H1 (cell line): Measurements from ENCODE around the gene HDAC9. TPM values are rescaled to one million over a fixed set of nuclear protein-coding genes. Genes with fewer than 3 reads are reported as not detected.

Experiments used
- CTCF ChIA-PET: fragments of 300-600 bp; sonication (Branson Sonifier 250); formaldehyde crosslinking; loops from one replicate; lab custom pipeline; 2021; ENCODE audit not compliant: partially characterized antibody; lab: Charles Lee
- POLR2A ChIA-PET: fragments of 300-600 bp; sonication (Branson Sonifier 250); formaldehyde crosslinking; loops from one replicate; lab custom pipeline; 2021; ENCODE audit warnings: inconsistent platforms; ENCODE audit not compliant: partially characterized antibody; lab: Charles Lee
- DNase-seq, 2 experiments: peaks; one replicate each; pipeline versions ENCODE4 v3.0.0 to v3.0.0-alpha.2; 2010 to 2022; ENCODE audit warnings: low spot score in 2 of 2, low read depth in 1 of 2, mixed read lengths in 1 of 2
- FAIRE-seq: peaks from 2 replicates; lab custom pipeline; 2011; peaks lifted over from hg19 to GRCh38; lab: Jason Lieb, UNC
- H2AFZ ChIP-seq: 2 replicates; pipeline ENCODE4 v1.8.1; 2012; ENCODE audit warnings: low read length, inconsistent platforms
- H2AK5ac ChIP-seq: 2 replicates; pipeline ENCODE4 v1.6.1; 2013; ENCODE audit warnings: low read depth, low read length
- H2BK120ac ChIP-seq: replicated peaks from 2 replicates; pipeline ENCODE3; 2013; ENCODE audit warnings: low read depth, low read length, inconsistent platforms
- H2BK12ac ChIP-seq: 2 replicates; pipeline ENCODE4 v1.6.1; 2013; ENCODE audit warnings: low read depth, low read length
- H2BK15ac ChIP-seq: 2 replicates; pipeline ENCODE4 v1.6.1; 2013; ENCODE audit warnings: low read length
- H2BK20ac ChIP-seq: 2 replicates; pipeline ENCODE4 v1.6.1; 2013; ENCODE audit warnings: low read length
- H2BK5ac ChIP-seq: 2 replicates; pipeline ENCODE4 v1.6.1; 2013; ENCODE audit warnings: low read depth, low read length
- H3K14ac ChIP-seq: 2 replicates; pipeline ENCODE4 v1.6.1; 2013; ENCODE audit warnings: inconsistent platforms; ENCODE audit not compliant: insufficient read length
- H3K18ac ChIP-seq: 2 replicates; pipeline ENCODE4 v1.6.1; 2013; ENCODE audit warnings: low read length; ENCODE audit errors: extremely low read depth
- H3K23ac ChIP-seq: 2 replicates; pipeline ENCODE4 v1.6.1; 2013; ENCODE audit warnings: inconsistent platforms; ENCODE audit not compliant: insufficient read length
- H3K23me2 ChIP-seq: 2 replicates; pipeline ENCODE4 v1.6.1; 2013; ENCODE audit warnings: low read depth, low read length
- H3K27ac ChIP-seq: 2 replicates; pipeline ENCODE4 v1.6.1; 2011; ENCODE audit warnings: low read depth, low read length, inconsistent platforms
- H3K27me3 ChIP-seq, 4 experiments: replicated peaks in 1 of 4; 1 replicate in 1 of 4; 2 replicates in 3 of 4; pipeline versions ENCODE4 v1.6.1 to v1.8.1; 2011 to 2013; ENCODE audit warnings: low read length in 3 of 4, mild to moderate bottlenecking in 3 of 4, inconsistent platforms in 2 of 4, mixed read lengths in 2 of 4, moderate library complexity in 1 of 4; ENCODE audit not compliant: control insufficient read depth in 3 of 4, insufficient read depth in 3 of 4; ENCODE audit errors: extremely low read depth in 1 of 4
- H3K36me3 ChIP-seq, 4 experiments: 2 replicates each; pipeline versions ENCODE4 v1.6.1 to v1.8.1; 2011 to 2013; ENCODE audit warnings: mild to moderate bottlenecking in 4 of 4, low read length in 3 of 4, moderate library complexity in 2 of 4, control low read depth in 1 of 4, inconsistent platforms in 1 of 4; ENCODE audit not compliant: insufficient read depth in 4 of 4, control insufficient read depth in 2 of 4
- H3K4ac ChIP-seq: replicated peaks from 2 replicates; pipeline ENCODE3; 2013; ENCODE audit warnings: low read length, low read depth, mixed read lengths, inconsistent platforms; ENCODE audit not compliant: insufficient read length
- H3K4me1 ChIP-seq, 4 experiments: replicated peaks in 1 of 4; 1 replicate in 1 of 4; 2 replicates in 3 of 4; pipeline versions ENCODE4 v1.6.1 to v1.8.1; 2011 to 2013; ENCODE audit warnings: low read length in 3 of 4, inconsistent platforms in 2 of 4, mixed read lengths in 1 of 4; ENCODE audit not compliant: insufficient read depth in 4 of 4, control insufficient read depth in 3 of 4
- H3K4me2 ChIP-seq, 2 experiments: 2 replicates each; pipeline versions ENCODE4 v1.6.1 to v1.8.1; 2011 to 2013; ENCODE audit warnings: low read depth in 2 of 2, low read length in 2 of 2, control low read depth in 1 of 2, inconsistent platforms in 1 of 2, mild to moderate bottlenecking in 1 of 2; ENCODE audit not compliant: insufficient read depth in 1 of 2
- H3K4me3 ChIP-seq, 4 experiments: fragments of 200-600, 300-600 bp in 1 of 4; sonication (generic), shearing (Covaris generic), sonication (Bioruptor Twin) in 1 of 4; 2 replicates each; pipeline versions ENCODE4 v1.5.1 to v1.8.1; 2011 to 2016; ENCODE audit warnings: low read length in 4 of 4, low read depth in 3 of 4, control low read depth in 2 of 4, inconsistent platforms in 2 of 4, mild to moderate bottlenecking in 2 of 4, mixed read lengths in 1 of 4, moderate library complexity in 1 of 4; ENCODE audit not compliant: insufficient read depth in 2 of 4; ENCODE audit errors: extremely low read depth in 1 of 4
- H3K56ac ChIP-seq: replicated peaks from 2 replicates; pipeline ENCODE3; 2013; ENCODE audit warnings: low read depth, mild to moderate bottlenecking, mixed read lengths, low read length, inconsistent platforms; ENCODE audit not compliant: insufficient read length
- H3K79me1 ChIP-seq: 2 replicates; pipeline ENCODE4 v1.6.1; 2013; ENCODE audit warnings: low read depth, low read length, control low read depth
- H3K79me2 ChIP-seq, 2 experiments: 2 replicates each; pipeline versions ENCODE4 v1.6.1 to v1.8.1; 2012 to 2013; ENCODE audit warnings: low read length in 2 of 2, mild to moderate bottlenecking in 2 of 2, inconsistent platforms in 1 of 2; ENCODE audit not compliant: insufficient read depth in 2 of 2, control insufficient read depth in 1 of 2
- H3K9ac ChIP-seq, 4 experiments: replicated peaks in 1 of 4; 1 replicate in 1 of 4; 2 replicates in 3 of 4; pipeline versions ENCODE4 v1.6.1 to v1.8.1; 2011 to 2013; ENCODE audit warnings: low read depth in 3 of 4, low read length in 3 of 4, control low read depth in 2 of 4, mild to moderate bottlenecking in 2 of 4, moderate library complexity in 2 of 4, inconsistent platforms in 1 of 4; ENCODE audit errors: extremely low read depth in 1 of 4
- H3K9me3 ChIP-seq, 2 experiments: 2 replicates each; pipeline versions ENCODE4 v1.6.1 to v1.8.1; 2012 to 2013; ENCODE audit warnings: mild to moderate bottlenecking in 2 of 2, moderate library complexity in 2 of 2, control low read depth in 1 of 2, inconsistent platforms in 1 of 2, low read depth in 1 of 2, low read length in 1 of 2, mixed read lengths in 1 of 2; ENCODE audit not compliant: insufficient read depth in 2 of 2
- H4K20me1 ChIP-seq, 2 experiments: replicated peaks in 1 of 2; 2 replicates each; pipeline versions ENCODE3 to v1.8.1; 2011 to 2013; ENCODE audit warnings: inconsistent platforms in 2 of 2, low read length in 2 of 2, mild to moderate bottlenecking in 1 of 2; ENCODE audit not compliant: insufficient read depth in 2 of 2, control insufficient read depth in 1 of 2
- H4K5ac ChIP-seq: 2 replicates; pipeline ENCODE4 v1.6.1; 2013; ENCODE audit warnings: low read length, low read depth, mixed read lengths, inconsistent platforms; ENCODE audit not compliant: insufficient read length
- H4K8ac ChIP-seq: 2 replicates; pipeline ENCODE4 v1.8.0; 2013; ENCODE audit warnings: mild to moderate bottlenecking, moderate library complexity, low read length, inconsistent platforms; ENCODE audit not compliant: insufficient read depth; ENCODE audit errors: extremely low read depth
- H4K91ac ChIP-seq: replicated peaks from 2 replicates; pipeline ENCODE3; 2013; ENCODE audit warnings: low read length, mixed read lengths, inconsistent platforms; ENCODE audit not compliant: insufficient read length
- BRCA1 ChIP-seq: IDR thresholded peaks from 2 replicates; pipeline ENCODE4 v1.6.1; 2012; ENCODE audit warnings: low read depth, low read length, improper control_type of control experiment
- CBX5 ChIP-seq: fragments of 300-800, 300-1000 bp; sonication (generic); IDR thresholded peaks from 2 replicates; pipeline ENCODE4 v1.7.1; 2016; ENCODE audit warnings: antibody characterized with exemption, low read length, low read depth
- NRF1 ChIP-seq: IDR thresholded peaks from 2 replicates; pipeline ENCODE4 v1.6.1; 2011; ENCODE audit warnings: mild to moderate bottlenecking, low read depth, low read length, improper control_type of control experiment
- ZNF274 ChIP-seq: IDR thresholded peaks from 2 replicates; pipeline ENCODE4 v1.7.0; 2012; ENCODE audit warnings: low read length, borderline replicate concordance; ENCODE audit errors: extremely low read depth
- WGBS, 2 experiments: shearing (Covaris generic) in 1 of 2; methylation state at CpG; one replicate each; pipeline versions ENCODE4 v1.1.6 to v1.1.7; 2013 to 2015; ENCODE audit warnings: low lambda C conversion rate in 2 of 2, mixed read lengths in 2 of 2, inconsistent platforms in 1 of 2, low coverage in 1 of 2, missing lambda C conversion rate in 1 of 2; ENCODE audit not compliant: insufficient replicate concordance in 2 of 2, insufficient coverage in 1 of 2, insufficient read length in 1 of 2; ENCODE audit errors: extremely low coverage in 1 of 2, missing lambda C conversion rate in 1 of 2; 5-methylcytosine and 5-hydroxymethylcytosine counted together
- polyA plus RNA-seq, 7 experiments: library from polyadenylated mRNA; depleted of rRNA in 3 of 7; stranded (reverse) in 5 of 7; unstranded in 2 of 7; fragments of >200 nt in 5 of 7; fragments of 200-250 nt in 2 of 7; gene quantifications; 1 replicate in 5 of 7; 2 replicates in 1 of 7; 4 replicates in 1 of 7; pipeline versions ENCODE4 v1.2.1 to v1.2.3, GENCODE V29; 2011 to 2013; ENCODE audit warnings: missing spikeins in 2 of 7, mixed read lengths in 2 of 7
- total RNA-seq: library from RNA; stranded (reverse); fragmentation: NEBNext Ultra II Directional; extraction: Animal tissue kit (Norgen Biotek cat#: 25700); gene quantifications from 2 replicates; pipeline ENCODE4 v1.2.1, GENCODE V29; 2021

The HDAC9 gene
- total and polyA plus RNA-seq, 2 of the 8 experiments (the other 6 are each of a cell fraction or from before 2014, with no cell fraction given), result 9.5 to 13.1 TPM

GRCh38 chr7:18659746-18660145 lies 164.2 kb downstream of the HDAC9 start:
- Histone ChIP-seq H2BK120ac (no peak overlapping the region), H2AFZ (no peak overlapping the region), H3K9me3 (no peaks in the 10 kb centered on the region), H3K14ac (no peak overlapping the region), H2BK5ac (no peak overlapping the region), H3K4me2 (no peak overlapping the region), H4K91ac (no peak overlapping the region), H2BK15ac (no peak overlapping the region), H3K4ac (no peak overlapping the region), H4K5ac (no peak overlapping the region), H3K18ac (no peak overlapping the region), H4K8ac (no peak overlapping the region), H3K9ac (no peak overlapping the region), H3K36me3 (no peaks in the 10 kb centered on the region), H3K79me1 (no peaks in the 10 kb centered on the region), H3K23me2 (no peaks in the 10 kb centered on the region; the same call in 1 of the 2 replicates), H2BK20ac (no peak overlapping the region), H3K27ac (no peak overlapping the region), H3K79me2 (no peaks in the 10 kb centered on the region), H2AK5ac (no peak overlapping the region), H4K20me1 (no peaks in the 10 kb centered on the region), H3K4me1 (no peaks in the 10 kb centered on the region), H3K4me3 (no peak overlapping the region), H3K23ac (no peak overlapping the region), H2BK12ac (no peak overlapping the region), H3K56ac (no peak overlapping the region), H3K27me3 (no peaks in the 10 kb centered on the region)
- DNase-seq (no peak), FAIRE-seq (no peak)
- ChIA-PET CTCF (no interaction called here), POLR2A (no interaction called here)
- 91% methylated on average over 5 of the region's 5 CpGs; no CpG with 5 or more reads in 1 of the 2 experiments for WGBS, 2 experiments
- TF ChIP-seq ZNF274 (no peak), BRCA1 (no peak), NRF1 (no peak), CBX5 (no peak)
